ENCODE results near the gene BNIP5. TPM values are rescaled to one million over a fixed set of nuclear protein-coding genes. Genes with fewer than 3 reads are reported as not detected.
"Not testable (repeated sequence)": the region's sequence is repeated elsewhere in the genome, so short reads cannot be mapped to it uniquely, and the experiment has no call there.

BNIP5 gene
- total RNA-seq, 1 donor from 2014 or later, result not detected

- no peak for DNase-seq
Observed at GRCh38 chr6:36367743-36368142, 31.1 kb upstream of the BNIP5 start.

GRCh38 chr6:36364669-36365479 is 28.2 kb upstream of the BNIP5 start:
- DNase-seq, result no peak

DNA sequence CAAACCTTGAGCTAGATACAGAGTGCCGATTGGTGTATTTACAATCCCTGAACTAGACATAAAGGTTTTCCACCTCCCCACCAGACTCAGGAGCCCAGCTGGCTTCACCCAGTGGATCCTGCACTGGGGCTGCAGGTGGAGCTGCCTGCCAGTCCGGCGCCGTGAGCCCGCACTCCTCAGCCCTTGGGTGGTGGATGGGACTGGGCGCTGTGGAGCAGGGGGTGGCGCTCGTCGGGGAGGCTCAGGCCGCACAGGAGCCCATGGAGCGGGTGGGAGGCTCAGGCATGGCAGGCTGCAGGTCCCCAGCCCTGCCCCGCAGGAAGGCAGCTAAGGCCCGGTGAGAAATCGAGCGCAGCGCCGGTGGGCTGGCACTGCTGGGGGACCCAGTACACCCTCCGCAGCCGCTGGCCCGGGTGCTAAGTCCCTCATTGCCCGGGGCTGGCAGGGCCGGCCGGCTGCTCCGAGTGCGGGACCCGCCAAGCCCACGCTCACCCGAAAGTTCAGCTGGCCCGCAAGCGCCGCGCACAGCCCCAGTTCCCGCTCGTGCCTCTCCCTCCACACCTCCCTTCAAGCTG is 27.5 kb upstream of the BNIP5 start:
- DNase-seq, result not testable (repeated sequence)

GRCh38 chr6:36363371-36363752 is 26.7 kb upstream of the BNIP5 start:
- DNase-seq, result not testable (repeated sequence)

DNA sequence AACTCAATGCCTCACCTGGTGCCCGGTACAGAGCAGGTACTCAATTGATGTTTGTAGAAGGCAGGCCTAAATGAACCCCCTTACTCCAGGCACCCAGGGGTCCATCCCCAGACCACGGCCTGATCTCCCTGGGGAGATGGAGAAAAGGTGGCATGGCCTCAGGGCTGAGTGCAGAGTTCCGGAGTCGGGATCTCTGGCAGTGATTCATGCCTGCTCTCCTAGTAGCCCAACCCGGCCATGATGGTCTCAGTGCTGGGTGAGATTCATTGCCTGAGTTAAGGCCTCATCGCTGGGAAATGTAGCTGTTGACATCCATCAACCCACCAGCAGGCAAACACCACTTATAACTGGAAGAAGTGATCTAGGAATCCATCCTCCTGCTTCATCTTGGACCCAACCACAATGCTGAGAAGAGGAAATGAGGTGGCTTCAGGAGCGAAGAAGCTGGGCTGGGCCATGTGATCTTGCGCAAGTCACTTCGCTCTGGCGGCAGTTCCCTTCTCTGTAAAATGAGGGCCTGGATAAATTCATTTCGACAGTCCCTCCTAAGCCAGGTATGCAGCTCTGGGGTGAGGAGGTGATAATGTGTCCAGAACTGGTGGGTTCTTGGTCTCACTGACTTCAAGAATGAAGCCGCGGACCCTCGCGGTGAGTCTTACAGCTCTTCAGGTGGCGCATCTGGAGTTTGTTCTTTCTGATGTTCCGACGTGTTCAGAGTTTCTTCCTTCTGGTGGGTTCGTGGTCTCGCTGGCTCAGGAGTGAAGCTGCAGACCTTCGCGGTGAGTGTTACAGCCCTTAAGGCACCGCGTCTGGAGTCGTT is 26.1 kb upstream of the BNIP5 start:
- DNase-seq, result no peak

DNA sequence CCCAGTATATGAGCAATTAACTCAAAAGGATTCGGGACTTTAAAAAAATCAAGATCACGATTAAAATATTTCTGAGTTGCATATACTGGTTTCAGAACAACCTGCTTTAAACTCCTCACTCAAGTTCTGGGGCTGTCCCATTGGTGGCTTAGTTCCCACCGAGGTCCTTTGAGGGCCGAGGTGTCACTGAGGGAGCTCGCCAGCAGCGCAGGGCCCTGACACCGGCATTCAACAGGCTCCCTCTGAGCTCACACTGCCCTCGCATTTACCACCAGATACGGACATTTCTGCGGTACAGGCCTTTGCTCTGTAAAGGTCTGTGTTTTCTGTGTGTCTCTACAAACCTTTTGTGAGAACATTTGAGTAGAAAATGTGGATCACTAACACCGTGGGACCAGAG is 24.4 kb upstream of the BNIP5 start:
- no peak for DNase-seq

DNA sequence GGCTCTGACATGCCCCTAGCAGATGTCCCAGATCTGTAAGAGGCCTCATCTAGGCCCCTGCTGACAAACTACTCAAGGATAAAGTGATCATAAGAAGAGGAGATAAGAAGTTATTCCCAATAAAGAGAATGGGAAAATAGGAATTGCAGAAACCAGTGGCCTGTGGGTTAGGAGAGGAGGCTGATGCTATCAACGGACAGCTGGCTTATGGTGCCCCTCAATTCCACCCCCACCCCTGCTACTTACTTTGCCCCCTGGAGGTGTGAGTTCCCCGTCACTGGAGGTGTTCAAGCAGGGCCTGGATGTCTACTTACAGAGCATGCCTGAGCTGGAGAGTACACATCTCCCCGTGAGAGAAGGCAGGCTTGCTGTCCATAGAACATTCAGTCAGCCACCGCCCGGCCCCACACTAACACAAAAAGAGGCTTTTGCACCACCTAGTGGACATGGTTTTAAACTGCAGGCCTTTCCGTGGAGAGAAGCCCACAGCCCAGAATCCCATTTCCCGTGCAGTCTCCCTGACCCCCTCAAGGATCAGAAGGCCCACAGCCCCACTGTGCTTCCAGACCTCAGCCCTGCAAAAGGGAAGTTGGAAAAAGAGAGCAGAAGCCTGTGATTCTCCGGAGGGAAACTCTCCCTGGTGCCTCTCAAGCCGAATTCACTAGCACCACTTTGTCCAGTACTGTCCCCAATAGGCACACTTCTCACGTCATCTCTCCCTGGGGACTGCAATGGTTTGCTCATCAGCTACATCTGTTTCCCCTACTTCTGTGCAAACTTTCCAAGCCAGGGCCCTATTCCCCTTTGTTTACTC is 23.8 kb upstream of the BNIP5 start:
- peak; percentile 94 for DNase-seq

DNA sequence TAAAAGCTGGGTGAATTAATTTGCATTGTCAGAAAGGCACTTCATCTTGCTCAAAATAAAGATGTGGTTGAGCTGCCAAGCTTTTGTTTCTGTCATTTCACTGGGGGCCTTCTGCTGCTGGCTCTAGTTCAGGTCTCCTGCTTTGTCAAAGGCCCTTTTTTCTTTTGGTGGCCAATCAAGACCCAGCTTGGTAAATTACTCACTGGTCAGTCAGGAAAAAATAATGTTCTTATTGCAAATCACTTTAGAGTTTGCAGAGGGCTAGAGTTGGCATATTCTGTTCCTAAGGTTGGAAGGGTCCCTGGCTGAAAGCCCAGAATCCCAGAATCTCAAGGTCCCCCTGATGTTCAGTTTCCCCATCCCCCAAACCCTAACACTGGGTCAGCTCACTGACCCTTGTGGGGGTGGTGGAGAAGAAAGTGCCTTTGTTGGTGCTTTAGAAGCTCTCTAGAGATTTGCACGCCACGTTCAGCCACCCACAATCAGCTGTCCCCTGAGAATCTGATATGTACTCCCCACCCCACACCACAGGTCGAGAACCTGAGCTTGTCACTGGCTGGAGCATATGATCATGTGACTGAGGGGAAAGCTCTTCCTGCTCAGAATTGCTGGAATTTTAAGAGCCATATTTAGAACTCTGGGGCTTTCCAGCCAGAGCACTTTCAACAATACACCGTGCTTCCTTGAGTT is 21.7 kb upstream of the BNIP5 start:
- peak; percentile 21 for DNase-seq

- no peak for DNase-seq
Observed at GRCh38 chr6:36357872-36358225, 21.2 kb upstream of the BNIP5 start.

- no peak for DNase-seq
Observed at GRCh38 chr6:36355819-36356218, 19.1 kb upstream of the BNIP5 start.

DNA sequence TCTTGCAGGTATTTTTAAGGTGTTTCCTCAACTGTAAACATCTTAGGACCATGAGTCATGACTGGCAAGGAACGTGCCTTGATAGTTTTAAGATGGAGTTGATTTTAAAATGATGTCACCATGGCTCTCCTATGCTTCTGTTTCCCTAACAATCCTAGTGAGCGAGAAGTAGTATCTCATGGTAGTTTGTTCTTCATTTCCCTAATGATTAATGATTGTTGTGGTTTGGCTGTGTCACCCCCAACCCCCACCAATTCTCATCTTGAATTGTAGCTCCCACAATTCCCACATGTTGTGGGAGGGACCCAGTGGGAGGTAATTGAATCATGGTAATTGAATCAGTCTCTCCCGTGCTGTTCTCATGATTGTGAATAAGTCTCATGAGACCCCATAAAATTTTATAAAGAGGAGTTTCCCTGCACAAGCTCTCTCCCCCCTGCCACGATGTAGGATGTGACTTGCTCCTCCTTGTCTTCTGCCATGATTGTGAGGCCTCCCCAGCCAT is 16.8 kb upstream of the BNIP5 start:
- DNase-seq, result no peak

DNA sequence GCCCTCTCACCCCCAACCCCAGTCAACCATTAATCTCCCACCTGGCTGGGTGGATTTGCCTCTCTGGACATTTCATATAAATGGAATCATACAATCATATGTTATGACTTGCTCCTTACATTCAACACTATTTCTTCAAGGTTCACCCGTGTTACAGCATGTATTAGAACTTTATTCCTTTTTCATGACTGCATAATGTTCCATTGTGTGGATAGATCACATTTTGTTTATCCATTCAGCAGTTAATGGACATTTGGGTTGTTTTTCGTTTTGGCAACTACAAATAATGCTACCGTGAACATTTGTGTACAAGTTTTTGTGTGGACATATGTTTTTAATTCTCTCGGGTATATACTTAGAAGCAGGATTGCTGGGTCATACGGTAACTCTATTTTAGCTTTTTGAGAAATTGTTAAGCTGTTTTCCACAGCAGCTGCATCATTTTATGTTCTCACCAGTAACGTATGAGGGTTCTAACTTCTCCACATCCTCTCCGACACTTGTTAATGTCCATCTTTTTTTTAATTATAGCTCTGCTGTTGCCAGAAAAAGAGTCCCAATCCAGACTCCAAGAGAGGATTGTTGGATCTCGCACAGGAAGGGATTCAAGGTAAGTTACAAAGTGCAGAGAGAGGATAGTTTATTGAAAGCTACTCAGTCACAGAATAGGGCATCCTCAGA is 15.9 kb upstream of the BNIP5 start:
- no peak for DNase-seq

- no peak for DNase-seq
Observed at GRCh38 chr6:36350681-36351571, 14.2 kb upstream of the BNIP5 start.

DNA sequence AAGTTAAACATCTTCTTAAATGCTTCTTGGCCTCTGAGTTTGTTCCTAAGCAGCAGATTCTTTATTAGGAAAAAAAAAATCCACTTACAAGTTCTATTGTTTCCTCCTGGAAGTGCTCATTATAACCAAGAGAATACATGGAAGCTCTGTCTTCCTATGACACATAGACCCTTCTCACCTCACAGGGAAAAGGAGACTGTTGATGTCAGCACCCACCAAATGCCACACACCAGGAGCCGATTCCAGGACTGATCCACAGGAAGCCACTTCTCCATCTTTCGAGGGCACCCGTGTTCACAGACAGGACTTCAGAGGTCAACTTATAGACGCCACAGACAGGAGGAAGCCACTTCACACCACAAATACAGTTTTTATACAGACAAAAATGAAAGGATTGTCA is 13.4 kb upstream of the BNIP5 start:
- DNase-seq, result no peak

- DNase-seq, result peak; percentile 76
Observed at GRCh38 chr6:36349240-36349639, 12.6 kb upstream of the BNIP5 start.

DNA sequence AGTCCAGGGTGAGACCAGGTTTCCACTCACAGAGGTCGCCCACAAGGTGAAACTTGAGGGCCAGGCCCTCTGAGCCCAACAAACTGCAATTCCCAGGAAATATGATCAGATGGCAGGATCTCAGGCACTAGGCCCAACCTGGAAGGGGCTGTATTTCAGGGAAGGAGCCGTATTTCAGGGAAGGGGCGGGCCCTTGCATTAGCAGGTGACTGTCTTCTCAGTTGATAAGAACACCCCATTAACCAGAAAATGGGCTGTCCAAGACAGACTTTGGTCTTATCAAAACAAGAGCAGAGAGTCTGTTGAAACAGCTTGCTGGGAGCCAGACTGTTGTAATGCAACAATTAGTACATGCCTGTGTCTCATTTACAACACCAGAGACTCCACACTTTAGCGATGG is 10.9 kb upstream of the BNIP5 start:
- no peak for DNase-seq

DNA sequence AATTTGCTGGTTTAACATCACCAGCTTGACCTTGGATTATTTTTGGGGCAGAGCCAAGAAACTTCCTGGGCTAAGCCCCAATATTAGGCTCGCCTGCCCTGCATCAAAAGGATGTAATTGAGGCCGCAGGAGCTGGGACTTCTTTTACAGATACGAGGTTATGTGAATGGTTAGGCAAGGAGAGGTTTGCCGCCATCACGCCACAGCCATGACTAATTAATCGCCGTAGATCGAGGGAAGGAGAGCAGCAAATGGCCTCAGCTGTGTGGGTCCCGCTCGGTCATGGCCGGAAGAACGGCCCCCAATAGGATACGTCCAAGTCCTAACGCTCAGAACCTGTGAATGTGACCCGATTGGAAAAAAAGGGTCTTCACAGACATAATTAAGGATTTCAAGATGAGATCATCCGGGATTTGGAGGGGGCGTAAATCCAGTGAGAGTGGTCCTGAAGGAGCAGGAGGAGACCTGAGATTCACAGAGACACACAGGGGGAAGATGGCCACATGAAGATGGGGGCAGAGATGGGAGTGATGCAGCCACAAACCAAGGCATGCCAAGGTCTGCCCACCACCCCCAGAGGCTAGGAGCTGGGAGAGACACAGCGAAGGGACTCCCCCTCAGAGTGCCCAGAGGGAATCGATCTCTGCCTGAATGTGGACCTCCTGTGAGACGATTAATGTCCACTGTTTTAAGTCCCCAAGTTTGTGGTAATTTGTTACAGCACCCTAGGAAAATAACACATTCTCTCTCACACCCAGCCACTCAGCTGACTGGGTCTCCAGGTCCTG is 10.0 kb upstream of the BNIP5 start:
- DNase-seq, result no peak

DNA sequence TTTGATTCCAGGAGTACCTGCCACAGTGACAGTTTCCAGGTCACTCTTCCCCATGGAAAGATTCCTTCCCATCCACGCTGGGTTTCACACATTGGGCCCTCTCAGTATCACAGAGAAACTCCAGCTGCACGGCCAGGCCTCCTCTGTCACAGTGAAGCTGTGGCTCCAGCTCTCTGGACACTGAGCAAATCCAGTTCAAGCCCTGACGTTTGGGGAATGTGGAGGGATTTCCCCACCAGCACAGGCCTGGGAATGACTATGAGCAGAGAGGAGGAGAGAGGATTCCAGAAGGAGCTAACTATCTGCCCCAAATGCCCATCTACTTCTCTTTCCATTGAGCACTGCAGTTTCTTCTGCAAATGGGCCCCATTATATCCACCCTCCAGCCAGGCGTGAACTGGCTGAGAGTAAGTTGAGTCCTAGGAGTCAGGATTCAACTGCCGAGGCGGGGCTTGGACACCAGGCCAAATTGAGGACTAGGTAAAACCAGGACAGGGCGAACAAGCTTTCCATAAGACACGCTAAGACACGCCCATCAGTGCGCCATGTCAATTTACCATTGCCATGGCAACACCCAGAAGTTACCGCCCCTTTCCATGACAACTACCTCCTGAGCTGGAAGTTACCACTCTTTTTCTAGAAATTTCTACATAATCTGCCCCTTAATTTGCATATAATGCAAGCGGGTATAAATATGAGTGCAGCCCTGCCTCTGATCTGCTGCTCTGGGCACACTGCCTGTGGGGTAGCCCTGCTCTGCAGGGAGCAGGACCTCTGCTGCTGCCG is 9.2 kb upstream of the BNIP5 start:
- no peak for DNase-seq
